Urothelium cell line (cell line): Measurements from ENCODE around the gene ELFN1.

ENCODE experiments used
- DNase-seq: peaks from one replicate; pipeline ENCODE4 v3.0.0; 2011; ENCODE audit warnings: low spot score, mixed read lengths
- FAIRE-seq: peaks from 2 replicates; lab custom pipeline; 2011; peaks lifted over from hg19 to GRCh38; lab: Jason Lieb, UNC

The ELFN1 gene

DNA sequence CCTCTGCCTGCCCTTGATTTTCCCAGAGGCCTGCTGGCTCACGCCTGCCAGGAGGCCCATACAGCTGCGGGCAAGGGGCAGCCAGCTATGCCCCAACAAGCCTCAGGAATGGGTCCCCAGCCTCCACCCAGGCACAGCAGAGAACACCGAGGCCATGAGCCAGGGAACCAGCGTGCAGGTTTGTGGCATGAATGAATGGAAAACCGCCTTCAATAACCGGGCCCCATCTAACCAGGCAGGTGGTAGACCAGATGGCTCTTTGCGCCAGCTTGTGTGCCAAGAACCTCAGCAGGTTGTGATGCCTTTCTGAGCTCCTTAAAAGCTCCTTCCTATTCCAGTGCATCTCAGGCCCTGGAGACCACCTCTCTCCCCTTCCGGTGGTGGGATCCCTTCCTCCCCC, 50.2 kb downstream of the ELFN1 start:
- DNase-seq (no peak), FAIRE-seq (no peak)

DNA sequence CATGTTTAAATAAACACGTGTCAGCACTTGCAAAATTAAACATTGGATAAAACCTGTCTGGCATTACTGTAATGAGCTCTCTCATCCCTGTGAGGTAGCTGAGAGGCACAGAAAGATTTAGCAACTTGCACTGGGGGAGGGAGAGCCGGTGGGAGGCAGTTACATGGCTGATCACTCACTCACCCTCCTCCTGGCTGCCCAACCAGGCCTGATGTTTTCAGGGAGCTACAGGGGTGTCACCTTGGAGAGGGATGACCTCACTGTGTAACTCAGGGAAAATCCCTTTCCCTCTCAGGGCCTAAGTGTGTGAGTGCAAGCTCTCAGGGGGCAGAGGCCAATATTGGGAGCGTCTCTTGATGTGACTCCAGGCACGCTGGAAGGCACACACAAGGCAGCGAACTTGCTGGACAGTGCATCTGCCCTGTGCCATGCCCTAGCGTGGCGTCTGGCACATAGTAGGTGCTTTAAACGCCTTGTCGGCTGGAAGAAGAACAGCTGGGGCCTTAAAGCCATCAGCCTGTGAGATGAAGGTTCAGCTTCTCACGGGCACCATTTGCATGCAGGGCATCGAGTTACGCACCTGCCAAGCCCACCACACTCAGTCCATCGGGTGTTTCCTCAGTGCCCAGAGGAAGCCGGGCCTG, 51.1 kb downstream of the ELFN1 start:
- DNase-seq (no peak), FAIRE-seq (peak; percentile 89)

DNA sequence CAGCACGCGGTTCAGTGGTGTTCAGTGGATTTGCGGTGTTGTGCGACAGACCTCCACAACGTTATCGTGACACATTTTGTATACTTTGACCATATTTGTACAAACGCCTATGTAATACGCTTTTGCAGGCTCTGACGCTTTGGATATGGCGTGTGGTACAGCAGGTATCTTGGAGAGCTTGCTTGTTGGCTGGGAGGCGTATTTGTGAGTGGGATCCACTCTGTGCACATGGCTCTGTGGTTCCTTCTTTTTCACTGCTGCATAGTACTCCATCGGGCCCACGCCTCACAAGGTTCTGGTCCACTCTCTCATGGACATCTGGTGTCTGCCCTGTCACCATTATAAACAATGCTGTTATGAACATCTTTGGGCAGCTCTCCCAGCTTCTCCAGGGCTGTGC, 53.2 kb downstream of the ELFN1 start:
- DNase-seq (no peak), FAIRE-seq (no peak)

DNA sequence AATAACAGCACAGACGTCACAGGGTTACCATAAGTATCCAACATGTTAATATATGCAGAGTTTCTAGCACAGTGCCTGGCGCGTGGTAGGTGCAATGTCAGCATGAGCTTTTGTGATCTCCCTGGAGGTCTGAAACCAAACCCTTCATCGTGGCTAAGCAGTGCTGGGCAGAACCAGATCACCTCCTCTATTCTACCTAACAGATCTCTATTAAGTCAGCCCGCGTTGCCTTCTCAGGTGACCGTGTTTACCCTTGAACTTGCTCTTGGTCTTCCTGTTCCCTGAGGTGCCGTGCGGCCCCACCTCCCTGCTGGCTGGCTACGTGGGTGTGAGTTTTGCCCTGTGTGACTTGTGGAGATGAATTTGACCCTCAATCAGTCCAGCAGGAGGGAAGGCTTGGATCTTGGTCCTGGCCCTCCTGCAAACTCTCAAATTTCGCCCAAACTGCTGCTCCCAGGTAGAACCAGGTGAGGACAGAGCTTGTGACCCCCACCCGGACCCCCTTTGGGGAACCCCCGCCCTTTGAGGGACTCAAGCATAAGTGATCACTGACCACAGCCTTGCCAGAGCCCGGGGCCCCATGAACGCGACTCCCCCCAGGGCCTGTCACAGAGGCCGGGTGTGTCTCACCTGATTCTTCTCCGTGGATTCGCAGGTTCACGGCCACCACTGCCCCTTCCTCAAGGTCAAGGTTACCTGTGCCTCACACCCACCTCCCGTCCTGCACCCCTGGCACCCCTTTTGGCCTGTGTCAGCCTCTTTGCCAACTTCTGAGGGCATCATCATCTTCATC, 54.2 kb downstream of the ELFN1 start:
- no peak for DNase-seq
- no peak for FAIRE-seq

DNA sequence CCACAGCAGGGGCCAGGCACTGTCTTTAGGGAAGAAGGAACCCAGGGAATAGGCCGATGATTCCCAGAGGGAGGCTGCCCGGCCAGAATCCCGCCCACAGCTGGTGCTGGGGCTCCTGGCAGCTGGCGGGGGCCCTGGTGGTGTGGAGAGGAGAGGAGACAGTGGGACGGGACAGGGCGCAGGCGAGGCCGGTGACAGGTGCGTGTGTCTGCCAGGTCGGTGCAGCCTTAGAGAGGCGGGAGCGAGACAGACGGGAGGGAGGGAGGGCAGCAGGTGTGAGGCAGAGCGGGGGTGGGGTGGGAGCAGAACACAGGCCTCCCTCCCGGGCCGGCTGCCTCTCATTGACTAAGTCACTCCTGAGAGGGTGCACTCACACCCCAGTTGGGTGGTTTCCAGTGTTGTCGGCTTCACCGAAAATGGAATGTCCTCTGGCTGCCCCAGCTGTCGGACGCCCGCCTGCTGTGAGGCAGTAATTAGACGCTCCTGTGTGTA, 55.2 kb downstream of the ELFN1 start:
- FAIRE-seq, result no peak
- DNase-seq, result no peak

DNA sequence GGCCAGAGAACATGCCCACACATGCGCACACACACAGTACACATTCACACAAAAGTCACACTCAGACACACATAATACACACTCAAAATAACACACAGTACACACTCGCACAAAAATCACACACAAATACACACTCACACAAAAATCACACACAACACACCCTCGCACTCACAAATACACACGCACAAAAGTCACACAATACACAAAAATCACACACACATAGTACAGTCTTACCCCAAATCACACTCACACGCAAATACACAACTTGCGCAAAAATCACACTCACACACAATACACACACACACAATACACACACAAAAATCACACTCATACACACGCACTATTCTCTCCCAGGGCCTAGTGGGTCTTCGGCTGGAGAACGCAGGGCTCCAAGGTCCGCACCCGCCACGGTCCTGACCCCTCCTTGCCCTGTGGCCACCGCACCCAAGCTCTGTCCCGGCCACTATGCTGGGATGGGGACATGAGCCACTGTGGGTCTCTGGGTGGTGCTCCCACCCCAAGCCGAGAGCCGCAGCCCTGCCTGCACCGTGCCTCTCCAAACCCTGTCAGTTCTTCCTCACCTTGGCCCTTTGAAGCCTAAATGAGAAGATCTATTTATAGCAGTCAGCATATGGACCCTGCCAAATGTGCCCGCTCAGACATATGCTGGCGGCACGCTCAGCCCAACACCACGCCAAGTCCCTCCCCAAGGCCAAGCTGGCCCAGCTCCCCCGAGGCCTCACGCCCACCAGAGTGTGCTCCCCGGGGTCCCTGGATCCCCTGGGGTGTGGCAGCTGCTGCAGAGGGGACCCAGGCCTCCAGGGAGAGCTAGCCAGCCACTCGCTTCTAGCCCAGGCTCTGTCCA, 55.9 kb downstream of the ELFN1 start:
- FAIRE-seq, result no peak

DNA sequence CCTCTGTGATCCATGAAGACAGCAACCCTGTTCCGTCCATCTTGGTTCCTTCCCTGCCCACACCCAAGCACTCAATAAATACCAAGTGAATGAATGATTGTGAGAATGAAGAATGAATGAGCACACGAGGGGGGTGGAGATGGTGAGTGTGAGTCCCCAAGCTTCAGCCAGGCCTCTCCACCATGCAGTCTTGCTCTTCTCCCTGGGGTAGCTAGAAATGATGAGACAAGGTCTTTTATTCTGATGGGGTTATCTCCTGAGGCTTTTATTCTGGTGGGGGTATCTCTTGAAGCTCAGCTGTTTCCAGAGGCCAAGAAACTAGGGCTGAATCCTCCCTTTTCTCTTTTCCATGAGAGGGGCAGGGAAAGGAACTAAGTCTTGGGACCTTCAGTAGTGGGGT, 57.0 kb downstream of the ELFN1 start:
- FAIRE-seq (no peak), DNase-seq (no peak)

More for the DNA sequence above, 55.9 kb downstream of the ELFN1 start:
- no peak for DNase-seq

DNA sequence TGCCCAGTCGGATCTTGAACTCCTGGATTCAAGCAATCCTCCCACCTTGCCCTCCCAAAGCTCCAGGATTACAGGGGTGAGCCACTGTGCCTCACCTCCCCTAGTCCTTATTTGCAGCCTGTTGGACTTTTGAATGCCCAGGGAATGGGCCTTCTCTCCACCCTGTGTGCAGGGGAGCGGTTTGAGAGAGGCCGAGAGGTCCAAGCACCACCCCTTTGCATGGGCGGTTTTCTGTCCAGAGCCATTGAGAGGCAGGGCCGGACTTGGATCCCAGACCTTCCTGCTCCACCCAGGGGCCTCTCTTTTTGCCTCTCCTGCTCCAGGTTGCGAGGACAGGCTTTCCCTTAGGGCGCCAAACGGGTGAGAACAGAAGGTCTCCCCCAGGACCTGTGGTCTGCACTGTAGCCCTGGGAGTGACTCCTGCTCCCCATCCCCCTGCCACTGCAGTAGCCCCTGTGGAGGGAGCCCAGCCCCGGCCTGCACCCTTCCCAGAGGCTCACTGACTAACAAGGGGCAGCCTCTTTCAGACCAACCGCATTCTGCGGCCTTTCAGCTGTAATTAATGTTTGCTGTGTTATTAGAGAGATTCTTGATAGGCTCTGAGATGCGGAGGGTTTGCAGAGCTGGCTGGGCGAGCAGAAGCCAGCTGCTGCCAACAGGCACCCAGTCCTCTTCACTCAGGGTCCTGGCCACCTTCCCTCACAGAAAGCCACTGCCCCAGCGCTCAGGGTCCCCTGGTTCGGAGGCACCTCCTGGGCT, 57.9 kb downstream of the ELFN1 start:
- DNase-seq, result no peak
- peak; percentile 79 for FAIRE-seq

DNA sequence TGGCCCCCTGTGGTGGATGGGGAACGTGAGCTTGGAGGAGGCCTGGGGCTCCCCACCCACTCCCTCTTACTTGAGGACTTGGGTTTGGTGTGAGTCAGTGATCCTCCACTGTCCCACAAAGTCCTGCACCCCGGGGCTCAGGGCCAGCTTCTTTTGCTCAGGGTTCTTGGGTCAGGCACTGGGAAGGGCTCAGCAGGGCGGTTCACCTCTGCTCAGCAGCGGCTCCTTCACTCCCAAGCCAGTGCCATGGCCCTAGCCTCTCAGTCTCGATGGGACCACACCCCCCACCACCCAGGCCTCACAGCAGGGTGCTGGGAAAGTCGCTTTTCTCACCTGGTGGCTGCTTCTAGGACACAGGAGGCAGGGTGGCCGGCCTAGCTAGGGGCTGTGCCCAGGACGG, 59.1 kb downstream of the ELFN1 start:
- DNase-seq (no peak), FAIRE-seq (no peak)

DNA sequence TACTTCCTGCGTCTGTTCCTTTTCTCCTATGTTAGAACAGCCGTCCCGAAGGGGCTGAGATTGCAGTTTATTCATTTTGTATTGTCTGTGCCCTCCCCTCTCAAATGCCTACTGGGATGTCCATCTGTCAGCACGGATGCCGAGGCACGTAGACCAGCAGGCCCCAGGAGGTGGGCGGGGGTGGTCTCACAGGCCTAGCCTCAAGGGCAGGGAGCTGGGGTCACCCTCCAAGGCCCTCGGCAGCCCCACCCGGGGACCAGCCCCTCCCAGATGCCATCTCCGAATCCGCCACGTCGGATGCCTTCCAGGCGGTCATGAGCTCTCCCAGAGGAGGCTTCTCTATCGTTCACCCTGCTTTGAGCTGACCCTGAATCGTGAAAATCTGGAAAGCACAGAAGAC, 59.7 kb downstream of the ELFN1 start:
- DNase-seq, result no peak
- no peak for FAIRE-seq

DNA sequence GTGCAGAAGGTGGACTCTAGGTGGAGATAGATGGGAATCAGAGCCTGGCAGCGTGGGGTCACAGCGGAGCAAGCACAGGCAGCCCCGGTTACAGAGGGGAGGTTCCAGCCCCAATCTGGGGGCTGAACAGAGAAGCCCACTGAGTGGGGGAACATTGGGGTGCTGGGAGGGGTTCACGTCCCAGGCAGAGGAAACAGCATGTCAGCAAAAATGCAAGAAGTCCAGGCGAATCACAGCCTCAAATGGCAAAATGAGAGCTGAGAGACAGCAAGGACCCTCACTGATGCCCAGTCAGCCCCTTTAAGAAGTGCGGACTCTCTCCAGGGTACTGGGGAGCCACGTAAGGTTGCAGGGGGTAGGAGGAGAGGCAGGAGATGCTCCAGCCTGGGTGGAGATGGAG, 62.0 kb downstream of the ELFN1 start:
- FAIRE-seq (peak; percentile 5), DNase-seq (no peak)

DNA sequence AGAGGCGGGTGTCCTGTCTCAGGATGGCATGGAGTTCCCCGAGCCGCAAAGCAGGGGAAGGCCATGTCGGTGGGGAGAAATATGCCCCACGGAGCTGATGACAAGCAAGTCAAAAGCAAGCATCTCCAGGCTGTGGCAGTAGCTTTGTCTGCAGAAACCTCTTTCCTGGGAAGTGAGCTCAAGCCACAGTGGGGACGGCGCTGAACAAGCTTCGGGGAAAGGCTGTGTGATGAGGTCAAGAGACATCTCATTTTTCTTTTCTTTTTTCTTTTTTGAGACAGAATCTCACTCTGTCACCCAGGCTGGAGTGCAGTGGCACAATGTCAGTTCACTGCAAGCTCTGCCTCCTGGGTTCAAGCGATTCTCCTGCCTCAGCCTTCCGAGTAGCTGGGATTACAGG, 62.6 kb downstream of the ELFN1 start:
- FAIRE-seq (no peak), DNase-seq (no peak)

DNA sequence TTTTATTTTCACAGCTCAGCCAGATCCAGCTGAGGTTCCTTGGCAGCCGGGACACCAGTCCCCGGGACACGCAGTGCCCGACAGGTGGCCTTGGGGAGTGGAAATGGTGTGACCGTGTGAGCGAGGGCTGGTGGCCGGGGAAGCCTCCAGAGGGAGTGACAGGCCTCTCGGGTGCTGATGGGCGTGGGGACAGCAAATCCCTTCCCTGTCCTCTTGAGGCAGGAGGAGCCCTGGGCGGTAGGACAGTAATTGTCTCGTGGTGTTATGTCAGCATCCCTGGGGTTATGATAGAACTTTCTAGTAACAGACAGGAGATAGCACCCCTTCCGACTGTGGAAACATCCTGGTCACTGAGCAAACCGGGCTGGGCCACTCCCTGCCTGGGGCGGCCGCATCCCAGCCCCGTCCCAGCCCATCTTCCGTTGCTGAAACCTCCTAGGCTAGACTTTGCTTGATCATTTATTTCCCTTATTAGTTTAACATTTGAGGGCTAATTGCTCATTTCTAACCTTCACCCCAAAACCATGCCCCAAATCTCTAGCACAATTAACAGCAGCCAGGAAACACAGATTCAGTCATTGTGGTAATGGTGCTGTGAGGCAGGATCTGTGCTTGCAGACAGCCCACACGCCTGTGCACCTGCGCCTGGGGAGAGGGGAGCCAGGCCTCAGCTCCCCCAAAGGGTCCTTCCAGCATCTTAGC, 63.3 kb downstream of the ELFN1 start:
- peak; percentile 78 for FAIRE-seq
- no peak for DNase-seq

DNA sequence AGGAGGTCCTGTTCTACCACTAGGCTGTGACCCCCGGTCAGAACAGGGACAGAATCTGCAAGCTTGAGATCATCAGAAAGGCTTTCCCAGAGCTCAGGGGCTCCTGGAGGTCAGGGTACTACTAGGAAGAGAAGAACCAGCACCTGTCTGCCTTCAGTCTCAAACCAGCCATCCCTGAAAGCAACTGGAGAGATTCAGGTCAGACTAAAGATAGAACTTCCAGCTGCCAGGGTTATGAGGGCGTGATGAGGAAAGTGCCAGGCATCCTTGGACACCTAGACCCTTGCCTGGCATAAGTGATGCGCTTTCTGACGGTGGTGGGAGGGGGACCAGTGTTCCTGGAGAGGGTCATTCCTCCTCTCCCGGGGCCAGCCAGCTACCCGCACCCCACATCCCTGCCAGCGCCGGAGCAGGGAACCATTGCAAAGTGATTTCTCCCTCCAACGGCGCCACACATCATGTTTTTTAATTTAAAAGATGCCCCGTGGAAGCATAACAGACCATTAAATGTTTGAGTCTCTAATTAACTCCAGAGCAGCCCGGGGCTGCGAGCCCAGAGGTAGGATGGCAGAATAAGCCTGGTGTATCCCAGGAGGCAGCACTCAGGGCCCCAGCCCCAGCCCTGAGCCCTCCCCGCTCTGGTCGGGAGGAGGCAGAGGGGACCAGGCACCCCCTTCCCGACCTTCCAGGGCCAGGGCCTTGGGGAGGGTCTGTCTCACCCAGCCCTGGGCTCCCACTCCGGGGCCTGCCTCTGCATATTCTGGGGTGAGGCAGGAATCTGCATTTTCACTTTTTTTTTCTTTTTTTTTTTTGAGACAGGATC, 64.0 kb downstream of the ELFN1 start:
- FAIRE-seq, result no peak
- DNase-seq, result no peak

DNA sequence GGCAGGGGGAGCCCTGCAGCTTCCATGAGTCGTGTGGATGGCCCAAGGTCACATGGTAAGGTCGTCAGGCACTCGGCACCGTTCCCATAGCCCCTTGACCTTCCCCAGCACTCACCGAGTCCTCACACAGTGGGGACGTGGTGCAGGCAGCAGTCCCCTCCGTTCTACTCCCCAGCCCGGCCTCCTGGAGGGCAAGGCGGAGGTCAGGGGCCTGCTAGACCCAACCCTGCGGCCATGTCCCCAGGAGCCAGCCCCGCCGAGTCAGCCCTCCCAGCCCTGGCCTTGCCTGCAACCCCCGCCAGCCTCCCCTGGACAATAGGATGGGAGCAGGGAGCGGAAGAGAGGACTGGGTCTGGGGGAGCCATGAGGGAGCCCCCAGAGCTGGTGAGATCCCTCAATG, 65.2 kb downstream of the ELFN1 start:
- FAIRE-seq, result peak; percentile 95
- no peak for DNase-seq

DNA sequence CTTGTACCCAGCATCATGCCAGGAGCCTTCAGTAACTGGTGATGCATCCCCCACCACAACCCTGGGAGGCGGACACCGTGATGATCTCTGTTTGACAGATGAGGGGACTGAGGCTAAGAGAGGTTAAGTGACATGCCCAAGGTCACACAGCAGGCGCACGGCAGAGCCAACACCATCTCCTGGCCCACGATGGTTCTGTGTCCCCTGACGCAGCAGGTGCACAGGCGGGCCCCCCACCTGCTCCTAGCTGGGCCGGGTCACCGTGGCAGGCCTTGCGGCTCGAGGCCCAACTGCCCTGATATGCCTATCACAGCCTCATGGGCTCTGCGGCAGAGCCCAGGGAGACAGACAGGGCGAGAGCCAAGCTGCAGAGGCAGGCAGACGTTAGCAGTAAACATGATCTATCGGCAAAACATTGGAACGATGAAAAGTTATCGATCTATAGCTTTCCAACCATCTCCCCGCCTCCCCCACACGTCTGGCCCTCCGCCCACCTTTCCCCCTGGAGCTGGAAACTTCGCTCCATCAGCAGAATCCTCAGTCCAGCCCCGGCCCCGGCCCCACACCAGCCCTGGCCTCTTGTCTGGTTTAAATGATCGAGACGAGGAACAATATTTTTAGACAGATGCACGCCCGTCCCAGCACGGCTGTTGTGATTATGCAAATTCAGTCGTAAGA, 65.9 kb downstream of the ELFN1 start:
- no peak for DNase-seq
- FAIRE-seq, result peak; percentile 93

DNA sequence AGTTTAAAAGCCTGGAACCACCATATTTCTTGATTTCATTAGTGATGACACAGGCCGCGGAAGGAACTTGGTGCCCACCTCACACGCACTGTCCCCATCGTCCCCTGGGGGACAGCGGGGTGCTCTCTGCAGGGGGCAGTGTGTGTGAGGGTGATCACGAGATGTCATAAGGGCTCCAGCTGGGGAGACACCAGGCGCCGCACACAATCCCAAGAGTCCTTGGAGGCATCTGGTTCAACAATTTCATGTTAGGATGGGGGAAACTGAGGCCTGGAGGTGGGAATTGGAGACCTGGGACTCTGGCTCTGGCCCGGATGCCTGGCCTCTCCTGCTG, 66.4 kb downstream of the ELFN1 start:
- peak; percentile 77 for FAIRE-seq
- no peak for DNase-seq

DNA sequence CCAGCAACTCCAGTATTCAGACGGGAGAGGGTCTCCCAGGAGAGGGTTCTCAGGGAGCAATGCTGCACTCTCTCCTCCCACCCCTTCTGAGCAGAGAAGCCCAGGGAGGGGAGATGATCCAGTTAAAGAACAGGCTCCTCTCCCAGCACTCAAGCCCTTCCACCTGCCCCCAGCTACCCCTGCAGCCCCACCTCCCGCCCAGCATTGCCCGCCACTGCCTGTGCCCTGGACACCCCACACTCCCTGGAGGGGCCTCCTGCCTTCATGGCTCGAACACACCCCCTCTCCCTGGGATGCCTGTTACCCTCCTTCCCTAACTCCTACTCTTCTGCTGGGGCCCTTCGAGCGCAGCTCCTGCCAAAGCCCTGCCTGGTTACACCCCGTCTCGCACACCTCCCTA, 66.8 kb downstream of the ELFN1 start:
- no peak for DNase-seq

DNA sequence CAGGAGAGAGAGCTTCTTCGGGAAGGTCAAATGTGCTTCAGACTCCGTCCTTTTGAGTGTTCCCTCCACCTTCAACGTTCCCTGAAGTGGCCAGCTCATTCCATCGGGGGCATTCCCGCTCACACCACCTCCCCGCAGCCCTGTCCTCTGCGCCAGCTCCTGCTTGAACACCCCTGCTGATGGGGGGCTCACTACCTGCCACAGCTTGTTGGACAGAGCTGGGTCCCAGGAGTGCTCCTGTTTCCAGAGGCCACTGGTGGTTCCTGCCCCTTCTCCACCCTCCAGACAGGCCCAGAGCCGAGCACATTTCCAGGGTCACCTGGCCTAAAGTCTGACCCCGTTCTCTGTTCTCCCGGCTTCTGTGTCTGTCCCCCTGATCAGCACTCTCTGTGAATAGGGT, 67.4 kb downstream of the ELFN1 start:
- FAIRE-seq (peak; percentile 68), DNase-seq (no peak)

More for the DNA sequence above, 66.8 kb downstream of the ELFN1 start:
- FAIRE-seq, result peak; percentile 37
